Liver (tissue), 9 donors: Measurements from ENCODE around the gene GAD1. TPM values are rescaled to one million over a fixed set of nuclear protein-coding genes. Genes with fewer than 3 reads are reported as not detected.

Experiments used
- DNase-seq: peaks from one replicate; pipeline ENCODE4 v3.0.0-alpha.2; 2017; ENCODE audit warnings: low spot score
- H3K27ac ChIP-seq, 2 donors: one replicate each; pipeline ENCODE4 v1.7.0; 2013; ENCODE audit warnings: inconsistent platforms in 2 of 2, low read length in 2 of 2, control low read depth in 1 of 2, low read depth in 1 of 2, mild to moderate bottlenecking in 1 of 2
- H3K27me3 ChIP-seq, 4 donors: one replicate each; pipeline versions ENCODE4 v1.6.1 to v1.7.0; 2013; ENCODE audit warnings: low read length in 3 of 4, inconsistent platforms in 1 of 4, mild to moderate bottlenecking in 1 of 4, moderate library complexity in 1 of 4; ENCODE audit not compliant: control insufficient read depth in 4 of 4, insufficient read depth in 4 of 4
- H3K36me3 ChIP-seq, 4 donors: one replicate each; pipeline versions ENCODE4 v1.6.1 to v1.7.0; 2013; ENCODE audit warnings: low read length in 3 of 4, mild to moderate bottlenecking in 3 of 4, low read depth in 1 of 4, moderate library complexity in 1 of 4; ENCODE audit not compliant: control insufficient read depth in 4 of 4, insufficient read depth in 3 of 4
- H3K4me1 ChIP-seq, 4 donors: one replicate each; pipeline versions ENCODE4 v1.6.1 to v1.7.0; 2013; ENCODE audit warnings: low read length in 3 of 4, mild to moderate bottlenecking in 3 of 4, moderate library complexity in 1 of 4; ENCODE audit not compliant: control insufficient read depth in 4 of 4, insufficient read depth in 4 of 4
- H3K4me3 ChIP-seq, 3 donors: one replicate each; pipeline versions ENCODE4 v1.6.1 to v1.7.0; 2013; ENCODE audit warnings: low read length in 3 of 3, control low read depth in 1 of 3, low read depth in 1 of 3, mild to moderate bottlenecking in 1 of 3
- H3K9ac ChIP-seq, 2 donors: one replicate each; pipeline ENCODE4 v1.7.0; 2013; ENCODE audit warnings: low read length in 2 of 2, mild to moderate bottlenecking in 2 of 2, moderate library complexity in 2 of 2, control low read depth in 1 of 2, low read depth in 1 of 2
- H3K9me3 ChIP-seq, 4 donors: one replicate each; pipeline versions ENCODE4 v1.6.1 to v1.7.0; 2013; ENCODE audit warnings: low read length in 3 of 4; ENCODE audit not compliant: control insufficient read depth in 4 of 4
- FOXA1 ChIP-seq: IDR thresholded peaks from 2 replicates; pipeline ENCODE4 v1.6.1; 2016; ENCODE audit warnings: antibody characterized with exemption
- FOXA2 ChIP-seq: IDR thresholded peaks from 2 replicates; pipeline ENCODE4 v1.6.1; 2016; ENCODE audit warnings: antibody characterized with exemption
- HNF4A ChIP-seq, 2 donors: conservative IDR thresholded peaks; 2 replicates each; pipeline ENCODE4 v1.6.1; 2016; ENCODE audit warnings: antibody characterized with exemption in 2 of 2, mild to moderate bottlenecking in 2 of 2
- JUND ChIP-seq, 2 donors: IDR thresholded peaks; 2 replicates each; pipeline ENCODE4 v1.6.1; 2016; ENCODE audit warnings: antibody characterized with exemption in 2 of 2
- MAX ChIP-seq: IDR thresholded peaks from 2 replicates; pipeline ENCODE4 v1.6.1; 2016; ENCODE audit warnings: antibody characterized with exemption
- NR2F2 ChIP-seq: IDR thresholded peaks from 2 replicates; pipeline ENCODE4 v1.6.1; 2016; ENCODE audit warnings: antibody characterized with exemption
- RAD21 ChIP-seq, 2 donors: IDR thresholded peaks; 2 replicates each; pipeline ENCODE4 v1.6.1; 2016; ENCODE audit warnings: antibody characterized with exemption in 2 of 2, mild to moderate bottlenecking in 2 of 2
- REST ChIP-seq: IDR thresholded peaks from 2 replicates; pipeline ENCODE4 v1.6.1; 2016; ENCODE audit warnings: antibody characterized with exemption, mild to moderate bottlenecking
- RXRA ChIP-seq, 2 donors: IDR thresholded peaks; 2 replicates each; pipeline ENCODE4 v1.6.1; 2017 to 2018; ENCODE audit warnings: antibody characterized with exemption in 2 of 2, mild to moderate bottlenecking in 1 of 2
- SP1 ChIP-seq: IDR thresholded peaks from 2 replicates; pipeline ENCODE4 v1.6.1; 2018; ENCODE audit warnings: antibody characterized with exemption, mild to moderate bottlenecking
- TAF1 ChIP-seq: conservative IDR thresholded peaks from 2 replicates; pipeline ENCODE4 v1.6.1; 2016; ENCODE audit warnings: antibody characterized with exemption, mild to moderate bottlenecking
- YY1 ChIP-seq: IDR thresholded peaks from 2 replicates; pipeline ENCODE4 v1.6.1; 2016; ENCODE audit warnings: antibody characterized with exemption, mild to moderate bottlenecking
- WGBS: extraction: QIAGEN DNeasy Blood & Tissue Kit; methylation state at CpG from one replicate; pipeline ENCODE4 v1.1.7; 2013; 5-methylcytosine and 5-hydroxymethylcytosine counted together
- polyA plus RNA-seq, 2 donors: library from polyadenylated mRNA; stranded (reverse) in 1 of 2; unstranded in 1 of 2; fragments of 200-250 nt in 1 of 2; fragments of >200 nt in 1 of 2; fragmentation: Nextera tagmentation in 1 of 2; extraction: Ambion mirVana in 1 of 2; gene quantifications; one replicate each; pipeline versions ENCODE4 v1.2.1 to v1.2.3, GENCODE V29; 2013 to 2015
- total RNA-seq, 2 donors: library from RNA; depleted of rRNA; stranded (reverse); fragments of >200 nt; gene quantifications; one replicate each; pipeline ENCODE4 v1.2.3, GENCODE V29; 2014
- TF ChIP-seq, protein P1 (sequence below): IDR thresholded peaks from 2 replicates; pipeline ENCODE4 v1.6.1; 2016; ENCODE audit warnings: antibody characterized with exemption
- donor health status: healthy.
- donor health status: healthy.
- donor health status: healthy.
- donor health status: healthy.
- donor health status: healthy.

Gene GAD1
- total and polyA plus RNA-seq, 4 donors: 0.08 to 0.19 TPM; not detected in 2

DNA sequence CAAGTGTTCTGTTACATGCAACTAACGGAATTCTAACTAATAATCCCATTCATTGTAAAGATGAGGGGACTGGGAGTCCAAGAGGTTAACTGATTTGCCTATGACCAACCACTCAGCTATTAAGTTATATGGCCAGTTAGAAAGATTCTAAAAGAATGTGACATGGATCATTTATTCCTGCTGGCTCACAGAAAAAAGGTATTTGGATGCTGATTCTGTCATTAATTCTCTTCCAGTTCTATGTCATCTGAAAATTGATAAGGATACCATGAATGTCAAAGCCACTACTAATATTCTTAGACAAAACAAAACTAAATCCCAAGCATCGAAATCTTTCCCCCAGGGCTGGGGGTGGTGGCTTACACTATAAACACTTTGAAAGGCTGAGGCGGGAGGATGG lies 71.2 kb downstream of the GAD1 start (continued):
- TF ChIP-seq RAD21 (IDR thresholded peaks at IDR 0.05) (no peak), HNF4A (conservative IDR thresholded peaks at IDR 0.05) (no peak), TAF1 (no peak)

DNA sequence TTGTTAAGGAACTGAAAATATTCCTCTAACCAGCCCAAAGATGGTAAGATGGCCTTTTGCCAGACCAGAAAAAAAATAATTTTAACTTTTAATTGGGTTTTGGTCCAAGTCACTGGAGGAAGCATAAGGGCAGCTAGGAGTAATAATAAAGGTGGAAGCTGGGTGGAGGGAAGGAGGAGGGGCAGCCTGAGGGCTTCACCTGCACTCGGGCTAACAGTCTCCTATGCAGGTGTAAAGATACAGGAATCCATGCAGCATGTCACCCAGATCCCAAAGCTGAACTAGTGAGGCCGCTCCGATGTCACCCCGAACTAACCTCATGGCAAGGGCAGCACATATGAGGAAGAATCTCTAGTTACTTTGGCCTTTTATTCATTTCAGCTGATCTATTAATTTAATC lies 75.2 kb downstream of the GAD1 start:
- no peak for DNase-seq
- WGBS: 88% methylated on average over 4 of the region's 4 CpGs
- H3K9ac ChIP-seq: no peak overlapping the region
- H3K4me3 ChIP-seq: no peak overlapping the region
- TF ChIP-seq SP1 (no peak), HNF4A (conservative IDR thresholded peaks at IDR 0.05) (no peak), FOXA1 (no peak), NR2F2 (no peak), YY1 (no peak)
- TF ChIP-seq, protein P1, sequence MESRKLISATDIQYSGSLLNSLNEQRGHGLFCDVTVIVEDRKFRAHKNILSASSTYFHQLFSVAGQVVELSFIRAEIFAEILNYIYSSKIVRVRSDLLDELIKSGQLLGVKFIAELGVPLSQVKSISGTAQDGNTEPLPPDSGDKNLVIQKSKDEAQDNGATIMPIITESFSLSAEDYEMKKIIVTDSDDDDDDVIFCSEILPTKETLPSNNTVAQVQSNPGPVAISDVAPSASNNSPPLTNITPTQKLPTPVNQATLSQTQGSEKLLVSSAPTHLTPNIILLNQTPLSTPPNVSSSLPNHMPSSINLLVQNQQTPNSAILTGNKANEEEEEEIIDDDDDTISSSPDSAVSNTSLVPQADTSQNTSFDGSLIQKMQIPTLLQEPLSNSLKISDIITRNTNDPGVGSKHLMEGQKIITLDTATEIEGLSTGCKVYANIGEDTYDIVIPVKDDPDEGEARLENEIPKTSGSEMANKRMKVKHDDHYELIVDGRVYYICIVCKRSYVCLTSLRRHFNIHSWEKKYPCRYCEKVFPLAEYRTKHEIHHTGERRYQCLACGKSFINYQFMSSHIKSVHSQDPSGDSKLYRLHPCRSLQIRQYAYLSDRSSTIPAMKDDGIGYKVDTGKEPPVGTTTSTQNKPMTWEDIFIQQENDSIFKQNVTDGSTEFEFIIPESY: no peak
- no peaks in the 10 kb centered on the region for H3K9me3 ChIP-seq
- H3K4me1 ChIP-seq: peaks cover 0 to 10% (median 7%) of the 10 kb centered on the region in 4 donors
- H3K27me3 ChIP-seq: no peaks in the 10 kb centered on the region
- no peak overlapping the region for H3K27ac ChIP-seq
- no peaks in the 10 kb centered on the region for H3K36me3 ChIP-seq

- DNase-seq: no peak
- Histone ChIP-seq H3K4me1 (peaks cover 0 to 10% (median 7%) of the 10 kb centered on the region in 4 donors), H3K4me3 (no peak overlapping the region), H3K9ac (no peak overlapping the region), H3K36me3 (no peaks in the 10 kb centered on the region), H3K27ac (no peak overlapping the region), H3K27me3 (no peaks in the 10 kb centered on the region), H3K9me3 (no peaks in the 10 kb centered on the region)
- TF ChIP-seq RXRA (IDR thresholded peaks at IDR 0.05) (no peak), FOXA2 (no peak), JUND (IDR thresholded peaks at IDR 0.05) (no peak), YY1 (no peak), RAD21 (IDR thresholded peaks at IDR 0.05) (no peak), HNF4A (conservative IDR thresholded peaks at IDR 0.05) (no peak), NR2F2 (no peak), MAX (no peak), REST (no peak)
- TF ChIP-seq, protein P1: no peak
- WGBS: 90% methylated on average over 9 of the region's 9 CpGs
These were observed 75.8 kb downstream of the GAD1 start for GRCh38 chr2:170892391-170892951.
